ENCODE data around the gene ITGB1BP1.

The ITGB1BP1 gene

DNA sequence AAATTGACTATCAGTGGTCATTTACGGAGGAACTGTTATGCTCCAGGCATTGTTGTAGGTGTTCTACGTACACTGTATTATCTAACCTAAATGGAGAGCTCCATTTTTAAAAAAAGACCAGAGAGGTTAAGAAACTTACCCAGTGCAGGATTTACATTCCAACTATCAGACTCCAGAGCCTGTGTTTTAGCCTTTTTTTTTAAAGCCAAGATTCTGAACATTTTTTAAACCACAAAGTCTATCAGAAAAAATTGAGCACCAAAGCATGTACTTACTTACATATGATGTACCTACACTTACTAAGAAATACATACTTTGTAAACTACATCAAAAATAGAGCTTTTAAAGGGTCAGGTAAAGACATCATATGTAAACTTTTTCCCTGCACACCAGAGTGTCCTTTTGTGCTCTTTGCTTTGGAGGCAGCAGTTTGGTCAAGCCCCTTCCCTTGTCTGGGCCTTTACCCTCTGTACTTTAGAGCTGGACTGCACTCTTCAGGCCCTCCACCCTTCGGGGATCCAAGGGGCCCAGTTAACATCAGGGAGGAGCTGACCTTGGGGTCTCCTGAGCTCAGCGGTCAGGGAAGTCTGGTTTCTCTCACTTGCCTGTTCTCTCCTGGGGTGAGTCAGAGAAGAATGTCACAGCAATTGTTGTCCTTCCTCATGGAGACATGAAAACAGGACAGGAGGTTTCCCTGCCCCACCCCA is 58.4 kb downstream of the ITGB1BP1 start:
- TF ChIP-seq POLR2A (IDR thresholded peaks at IDR 0.05; ENCODE audit: extremely low read depth, insufficient read length) (no peak), MYC (IDR thresholded peaks at IDR 0.05; ENCODE audit: low read depth, low read length) (no peak), CTCF (IDR thresholded peaks at IDR 0.05; ENCODE audit: low read depth, low read length) (no peak)
- TF ChIP-seq, protein P1, sequence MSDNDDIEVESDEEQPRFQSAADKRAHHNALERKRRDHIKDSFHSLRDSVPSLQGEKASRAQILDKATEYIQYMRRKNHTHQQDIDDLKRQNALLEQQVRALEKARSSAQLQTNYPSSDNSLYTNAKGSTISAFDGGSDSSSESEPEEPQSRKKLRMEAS (IDR thresholded peaks at IDR 0.05; ENCODE audit: low read depth, low read length) = no peak
- no peak for DNase-seq (ENCODE audit: low read depth)

DNA sequence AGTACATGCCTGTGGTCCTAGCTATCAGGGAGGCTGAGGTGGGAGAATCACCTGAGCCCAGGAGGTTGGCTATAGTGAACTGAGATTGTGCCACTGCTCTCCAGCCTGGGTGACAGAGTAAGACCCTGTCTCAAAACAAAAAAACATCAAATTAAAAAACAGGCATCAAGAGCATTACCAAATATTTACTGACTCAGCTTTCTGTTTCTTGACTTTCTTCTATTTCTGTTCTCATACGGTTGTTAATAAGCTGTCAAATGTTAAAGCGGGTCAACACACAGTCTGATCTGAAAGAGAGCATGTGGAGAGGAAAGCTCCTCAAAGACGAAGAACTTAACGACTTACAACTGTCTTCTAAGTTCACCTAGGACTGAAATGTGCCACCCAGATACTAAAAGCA is 59.0 kb downstream of the ITGB1BP1 start:
- no peak overlapping the region for H3K4me3 ChIP-seq (ENCODE audit: low read depth, low read length)
- TF ChIP-seq CTCF (IDR thresholded peaks at IDR 0.05; ENCODE audit: low read depth, low read length) (no peak), MYC (IDR thresholded peaks at IDR 0.05; ENCODE audit: low read depth, low read length) (no peak), POLR2A (IDR thresholded peaks at IDR 0.05; ENCODE audit: extremely low read depth, insufficient read length) (no peak)
- TF ChIP-seq, protein P1 (IDR thresholded peaks at IDR 0.05; ENCODE audit: low read depth, low read length) = no peak
- DNase-seq (ENCODE audit: low read depth) = no peak

More for the DNA sequence above, 58.4 kb downstream of the ITGB1BP1 start:
- H3K4me3 ChIP-seq (ENCODE audit: low read depth, low read length) = no peak overlapping the region

DNA sequence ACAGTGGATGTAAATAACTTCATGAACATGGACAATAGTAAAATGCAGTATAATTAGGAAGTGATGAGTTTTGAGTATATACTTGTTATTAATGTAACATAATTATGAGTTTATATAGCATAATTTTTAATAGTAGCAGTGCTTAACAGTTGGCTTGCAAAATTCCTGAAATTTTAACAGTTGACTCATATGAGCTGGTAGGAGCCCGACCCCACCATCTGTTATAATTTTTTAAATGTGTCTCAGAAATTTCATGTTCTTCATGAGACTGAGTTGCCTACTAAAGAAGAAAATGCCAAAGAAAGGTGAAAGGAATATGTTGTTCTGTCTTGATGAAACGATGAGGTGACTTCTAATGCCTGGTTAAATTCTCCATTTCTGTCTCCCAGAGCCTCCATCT is 62.6 kb downstream of the ITGB1BP1 start:
- no peak overlapping the region for H3K4me3 ChIP-seq (ENCODE audit: low read depth, low read length)
- no peak for DNase-seq (ENCODE audit: low read depth)
- no peak for TF ChIP-seq POLR2A (IDR thresholded peaks at IDR 0.05; ENCODE audit: extremely low read depth, insufficient read length)
- TF ChIP-seq, protein P1 (IDR thresholded peaks at IDR 0.05; ENCODE audit: low read depth, low read length) = no peak
- TF ChIP-seq CTCF (IDR thresholded peaks at IDR 0.05; ENCODE audit: low read depth, low read length) = no peak
- no peak for TF ChIP-seq MYC (IDR thresholded peaks at IDR 0.05; ENCODE audit: low read depth, low read length)

DNA sequence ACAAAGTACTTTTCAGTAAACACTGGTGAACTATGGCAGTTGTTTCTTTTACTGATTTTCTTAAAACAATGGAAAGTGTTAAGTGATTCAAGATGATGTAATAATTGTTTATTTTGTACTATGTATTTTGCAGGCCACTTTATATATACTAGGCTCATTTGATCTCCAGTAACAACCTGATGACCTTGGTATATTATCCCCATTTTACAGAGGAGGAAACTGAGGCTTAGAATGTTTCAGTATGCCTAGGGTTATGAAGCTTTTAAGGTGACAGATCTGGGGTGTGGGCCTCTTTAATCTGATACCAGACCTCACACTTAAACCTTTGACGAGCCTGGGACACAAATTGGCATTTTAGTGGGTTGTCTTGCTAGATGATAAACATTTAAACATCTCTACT is 63.2 kb downstream of the ITGB1BP1 start:
- no peak overlapping the region for H3K4me3 ChIP-seq (ENCODE audit: low read depth, low read length)
- TF ChIP-seq MYC (IDR thresholded peaks at IDR 0.05; ENCODE audit: low read depth, low read length) (no peak), CTCF (IDR thresholded peaks at IDR 0.05; ENCODE audit: low read depth, low read length) (no peak)
- TF ChIP-seq, protein P1 (IDR thresholded peaks at IDR 0.05; ENCODE audit: low read depth, low read length) = no peak
- DNase-seq (ENCODE audit: low read depth) = no peak

DNA sequence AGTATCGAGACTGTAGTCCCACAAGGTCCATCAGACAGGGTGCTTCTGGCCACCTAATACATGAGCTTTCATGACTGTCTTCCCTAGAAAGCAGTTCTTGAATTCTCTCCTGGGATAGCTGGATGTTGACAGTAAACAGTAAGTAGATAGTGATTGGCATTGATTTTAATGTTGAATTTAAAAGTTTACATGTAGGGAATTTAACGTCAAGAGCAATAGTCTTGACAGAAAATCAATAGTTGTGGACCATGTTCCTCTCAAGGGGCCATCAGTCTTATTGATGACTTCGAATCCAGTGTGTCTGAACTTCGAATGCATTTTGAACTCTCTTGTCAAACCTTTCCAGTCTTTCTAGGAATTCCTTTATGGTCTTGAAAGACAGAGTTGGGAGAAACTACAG is 63.9 kb downstream of the ITGB1BP1 start:
- no peak for DNase-seq (ENCODE audit: low read depth)
- TF ChIP-seq MYC (IDR thresholded peaks at IDR 0.05; ENCODE audit: low read depth, low read length) (no peak), CTCF (IDR thresholded peaks at IDR 0.05; ENCODE audit: low read depth, low read length) (no peak), POLR2A (IDR thresholded peaks at IDR 0.05; ENCODE audit: extremely low read depth, insufficient read length) (no peak)
- TF ChIP-seq, protein P1 (IDR thresholded peaks at IDR 0.05; ENCODE audit: low read depth, low read length) = no peak
- no peak overlapping the region for H3K4me3 ChIP-seq (ENCODE audit: low read depth, low read length)
